Activated naive CD8-positive, alpha-beta T cell treated with anti-CD3 and anti-CD28 coated beads, Interleukin-2, amount 50 U/mL, for 24 hours (primary cell): ENCODE measurements around the gene FLNB.
A peak's percentile ranks its signal among the peaks of the same experiment; 100 is the strongest.

ENCODE experiments used
- ATAC-seq: fragments of 150-1000 bp; cut with Tn5 transposase; one replicate; pipeline ENCODE4 v1.10.0; 2021
- DNase-seq: peaks from one replicate; pipeline ENCODE4 v3.0.0; 2021
- H3K27ac Mint-ChIP-seq: one replicate; pipeline ENCODE4 v1.8.0; 2021; ENCODE audit warnings: mild to moderate bottlenecking, mixed read lengths
- H3K27me3 Mint-ChIP-seq: one replicate; pipeline ENCODE4 v1.8.0; 2021; ENCODE audit warnings: mixed read lengths
- H3K36me3 Mint-ChIP-seq: one replicate; pipeline ENCODE4 v1.8.0; 2021; ENCODE audit warnings: low read depth, mixed read lengths
- H3K4me1 Mint-ChIP-seq: one replicate; pipeline ENCODE4 v1.8.0; 2021; ENCODE audit warnings: mixed read lengths
- H3K4me3 Mint-ChIP-seq: one replicate; pipeline ENCODE4 v1.8.0; 2021; ENCODE audit warnings: mild to moderate bottlenecking, moderate library complexity, mixed read lengths
- H3K9me3 Mint-ChIP-seq: one replicate; pipeline ENCODE4 v1.8.0; 2021; ENCODE audit warnings: mixed read lengths

Gene FLNB

GRCh38 chr3:57992452-57993213, 15.6 kb upstream of the FLNB start:
- Mint-ChIP-seq H3K27me3 (no peaks in the 10 kb centered on the region), H3K4me1 (no peaks in the 10 kb centered on the region), H3K27ac (no peak overlapping the region), H3K36me3 (no peaks in the 10 kb centered on the region), H3K4me3 (no peak overlapping the region), H3K9me3 (no peaks in the 10 kb centered on the region)
- ATAC-seq = no peak
- DNase-seq = no peak

GRCh38 chr3:57998366-57999283, 9.6 kb upstream of the FLNB start:
- ATAC-seq (peak; percentile 67), DNase-seq (no peak)
- no peaks in the 10 kb centered on the region for H3K9me3 Mint-ChIP-seq
- peaks cover 12% of the 10 kb centered on the region for H3K4me1 Mint-ChIP-seq
- peak overlapping the region; percentile 74 for H3K4me3 Mint-ChIP-seq
- peak overlapping the region; percentile 43 for H3K27ac Mint-ChIP-seq
- no peaks in the 10 kb centered on the region for H3K27me3 Mint-ChIP-seq
- H3K36me3 Mint-ChIP-seq = no peaks in the 10 kb centered on the region

- no peak overlapping the region for H3K27ac Mint-ChIP-seq
- ATAC-seq (no peak), DNase-seq (no peak)
- H3K4me3 Mint-ChIP-seq = no peak overlapping the region
- no peaks in the 10 kb centered on the region for H3K27me3 Mint-ChIP-seq
- no peaks in the 10 kb centered on the region for H3K9me3 Mint-ChIP-seq
- peaks cover 12% of the 10 kb centered on the region for H3K4me1 Mint-ChIP-seq
- no peaks in the 10 kb centered on the region for H3K36me3 Mint-ChIP-seq
These were observed 8.7 kb upstream of the FLNB start for GRCh38 chr3:57999417-58000115.

GRCh38 chr3:58000306-58001085, 7.7 kb upstream of the FLNB start:
- no peak overlapping the region for H3K27ac Mint-ChIP-seq
- H3K9me3 Mint-ChIP-seq = no peaks in the 10 kb centered on the region
- no peaks in the 10 kb centered on the region for H3K36me3 Mint-ChIP-seq
- H3K27me3 Mint-ChIP-seq = no peaks in the 10 kb centered on the region
- DNase-seq (no peak), ATAC-seq (no peak)
- peaks cover 12% of the 10 kb centered on the region for H3K4me1 Mint-ChIP-seq
- H3K4me3 Mint-ChIP-seq = no peak overlapping the region

GRCh38 chr3:58001086-58001467, 7.1 kb upstream of the FLNB start:
- H3K27ac Mint-ChIP-seq = no peak overlapping the region
- H3K9me3 Mint-ChIP-seq = no peaks in the 10 kb centered on the region
- H3K27me3 Mint-ChIP-seq = no peaks in the 10 kb centered on the region
- no peak for DNase-seq
- ATAC-seq = no peak
- H3K4me1 Mint-ChIP-seq = peaks cover 12% of the 10 kb centered on the region
- H3K36me3 Mint-ChIP-seq = no peaks in the 10 kb centered on the region
- H3K4me3 Mint-ChIP-seq = no peak overlapping the region

- no peaks in the 10 kb centered on the region for H3K9me3 Mint-ChIP-seq
- H3K36me3 Mint-ChIP-seq = no peaks in the 10 kb centered on the region
- H3K4me3 Mint-ChIP-seq = no peak overlapping the region
- DNase-seq = no peak
- no peak for ATAC-seq
- peaks cover 12% of the 10 kb centered on the region for H3K4me1 Mint-ChIP-seq
- no peak overlapping the region for H3K27ac Mint-ChIP-seq
- H3K27me3 Mint-ChIP-seq = no peaks in the 10 kb centered on the region
These were observed 6.2 kb upstream of the FLNB start for GRCh38 chr3:58001979-58002378.

- ATAC-seq (no peak), DNase-seq (no peak)
- Mint-ChIP-seq H3K36me3 (no peaks in the 10 kb centered on the region), H3K9me3 (no peaks in the 10 kb centered on the region), H3K27me3 (no peaks in the 10 kb centered on the region), H3K27ac (no peak overlapping the region), H3K4me1 (peaks cover 12% of the 10 kb centered on the region), H3K4me3 (no peak overlapping the region)
These were observed 5.1 kb upstream of the FLNB start for GRCh38 chr3:58003093-58003492.

GRCh38 chr3:58004973-58005372, 3.2 kb upstream of the FLNB start:
- DNase-seq (no peak), ATAC-seq (no peak)
- no peaks in the 10 kb centered on the region for H3K36me3 Mint-ChIP-seq
- H3K9me3 Mint-ChIP-seq = no peaks in the 10 kb centered on the region
- no peak overlapping the region for H3K4me3 Mint-ChIP-seq
- no peaks in the 10 kb centered on the region for H3K27me3 Mint-ChIP-seq
- no peak overlapping the region for H3K27ac Mint-ChIP-seq
- H3K4me1 Mint-ChIP-seq = peaks cover 10% of the 10 kb centered on the region

GRCh38 chr3:58005669-58006068, 2.6 kb upstream of the FLNB start:
- no peak overlapping the region for H3K27ac Mint-ChIP-seq
- peaks cover 16% of the 10 kb centered on the region for H3K4me1 Mint-ChIP-seq
- no peak overlapping the region for H3K4me3 Mint-ChIP-seq
- no peaks in the 10 kb centered on the region for H3K27me3 Mint-ChIP-seq
- DNase-seq (no peak), ATAC-seq (no peak)
- no peaks in the 10 kb centered on the region for H3K9me3 Mint-ChIP-seq
- H3K36me3 Mint-ChIP-seq = no peaks in the 10 kb centered on the region

GRCh38 chr3:58006661-58007060, 1.6 kb upstream of the FLNB start:
- ATAC-seq (no peak), DNase-seq (no peak)
- Mint-ChIP-seq H3K4me1 (peaks cover 22% of the 10 kb centered on the region), H3K36me3 (no peaks in the 10 kb centered on the region), H3K9me3 (no peaks in the 10 kb centered on the region), H3K27me3 (no peaks in the 10 kb centered on the region), H3K4me3 (no peak overlapping the region), H3K27ac (no peak overlapping the region)

GRCh38 chr3:58009026-58009748, 965 bp downstream of the FLNB start:
- H3K27ac Mint-ChIP-seq = no peak overlapping the region
- H3K4me3 Mint-ChIP-seq = peak overlapping the region; percentile 91
- ATAC-seq (peak; percentile 41), DNase-seq (peak; percentile 48)
- H3K36me3 Mint-ChIP-seq = no peaks in the 10 kb centered on the region
- H3K9me3 Mint-ChIP-seq = no peaks in the 10 kb centered on the region
- peaks cover 38% of the 10 kb centered on the region for H3K4me1 Mint-ChIP-seq
- no peaks in the 10 kb centered on the region for H3K27me3 Mint-ChIP-seq

GRCh38 chr3:58009749-58010535, 1.7 kb downstream of the FLNB start:
- H3K9me3 Mint-ChIP-seq = no peaks in the 10 kb centered on the region
- DNase-seq = no peak
- ATAC-seq = no peak
- H3K27me3 Mint-ChIP-seq = no peaks in the 10 kb centered on the region
- H3K4me1 Mint-ChIP-seq = peaks cover 38% of the 10 kb centered on the region
- H3K4me3 Mint-ChIP-seq = peak overlapping the region; percentile 91
- no peak overlapping the region for H3K27ac Mint-ChIP-seq
- H3K36me3 Mint-ChIP-seq = no peaks in the 10 kb centered on the region

GRCh38 chr3:58010562-58010961, 2.3 kb downstream of the FLNB start:
- Mint-ChIP-seq H3K4me1 (peaks cover 38% of the 10 kb centered on the region), H3K4me3 (no peak overlapping the region), H3K36me3 (no peaks in the 10 kb centered on the region), H3K9me3 (no peaks in the 10 kb centered on the region), H3K27ac (no peak overlapping the region), H3K27me3 (no peaks in the 10 kb centered on the region)
- ATAC-seq (no peak), DNase-seq (no peak)
